ENCODE measurements around the gene CASP6.

The CASP6 gene

DNA sequence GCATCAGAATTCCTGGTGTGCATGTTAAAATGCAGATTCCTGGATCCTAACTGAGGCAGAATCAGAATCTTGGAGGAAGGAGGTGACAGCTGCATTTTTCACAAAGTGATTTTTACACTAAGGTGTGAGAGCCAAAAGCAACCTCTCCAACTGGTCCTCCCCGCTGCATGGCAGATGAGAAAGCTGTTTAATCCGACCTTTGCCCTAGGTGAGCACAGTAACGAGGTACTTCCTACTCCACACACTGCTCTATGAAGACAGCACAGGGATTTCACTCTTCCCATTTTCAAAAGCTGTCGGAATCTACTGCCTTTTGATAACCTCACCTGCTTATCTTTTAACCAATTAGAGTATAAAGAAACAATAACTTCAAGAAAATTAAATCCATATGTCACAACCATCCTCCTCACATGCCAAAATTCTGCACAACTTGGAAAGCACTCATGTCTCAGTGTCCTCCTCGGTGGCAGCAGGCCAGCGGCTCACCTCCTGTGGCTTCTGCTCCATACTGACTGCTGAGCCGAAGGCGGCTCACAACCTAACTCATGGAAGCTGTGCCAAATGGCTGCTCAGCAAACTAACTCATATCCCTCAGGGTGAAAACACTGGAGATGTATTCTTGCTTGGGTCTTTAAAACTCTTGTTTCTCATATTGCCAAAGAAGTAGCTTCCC, 3.6 kb downstream of the CASP6 start:
- Histone ChIP-seq H3K4me3 (ENCODE audit: low read depth, low read length) (no peak overlapping the region), H3K9me3 (ENCODE audit: severe bottlenecking) (no peaks in the 10 kb centered on the region), H3K36me3 (peaks cover 18% of the 10 kb centered on the region), H3K27me3 (ENCODE audit: insufficient read depth, low read depth, severe bottlenecking) (no peaks in the 10 kb centered on the region), H3K27ac (no peak overlapping the region)
- no peak for DNase-seq
- TF ChIP-seq, protein P1, sequence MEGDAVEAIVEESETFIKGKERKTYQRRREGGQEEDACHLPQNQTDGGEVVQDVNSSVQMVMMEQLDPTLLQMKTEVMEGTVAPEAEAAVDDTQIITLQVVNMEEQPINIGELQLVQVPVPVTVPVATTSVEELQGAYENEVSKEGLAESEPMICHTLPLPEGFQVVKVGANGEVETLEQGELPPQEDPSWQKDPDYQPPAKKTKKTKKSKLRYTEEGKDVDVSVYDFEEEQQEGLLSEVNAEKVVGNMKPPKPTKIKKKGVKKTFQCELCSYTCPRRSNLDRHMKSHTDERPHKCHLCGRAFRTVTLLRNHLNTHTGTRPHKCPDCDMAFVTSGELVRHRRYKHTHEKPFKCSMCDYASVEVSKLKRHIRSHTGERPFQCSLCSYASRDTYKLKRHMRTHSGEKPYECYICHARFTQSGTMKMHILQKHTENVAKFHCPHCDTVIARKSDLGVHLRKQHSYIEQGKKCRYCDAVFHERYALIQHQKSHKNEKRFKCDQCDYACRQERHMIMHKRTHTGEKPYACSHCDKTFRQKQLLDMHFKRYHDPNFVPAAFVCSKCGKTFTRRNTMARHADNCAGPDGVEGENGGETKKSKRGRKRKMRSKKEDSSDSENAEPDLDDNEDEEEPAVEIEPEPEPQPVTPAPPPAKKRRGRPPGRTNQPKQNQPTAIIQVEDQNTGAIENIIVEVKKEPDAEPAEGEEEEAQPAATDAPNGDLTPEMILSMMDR (IDR thresholded peaks at IDR 0.05; ENCODE audit: low read depth, low read length), result no peak

DNA sequence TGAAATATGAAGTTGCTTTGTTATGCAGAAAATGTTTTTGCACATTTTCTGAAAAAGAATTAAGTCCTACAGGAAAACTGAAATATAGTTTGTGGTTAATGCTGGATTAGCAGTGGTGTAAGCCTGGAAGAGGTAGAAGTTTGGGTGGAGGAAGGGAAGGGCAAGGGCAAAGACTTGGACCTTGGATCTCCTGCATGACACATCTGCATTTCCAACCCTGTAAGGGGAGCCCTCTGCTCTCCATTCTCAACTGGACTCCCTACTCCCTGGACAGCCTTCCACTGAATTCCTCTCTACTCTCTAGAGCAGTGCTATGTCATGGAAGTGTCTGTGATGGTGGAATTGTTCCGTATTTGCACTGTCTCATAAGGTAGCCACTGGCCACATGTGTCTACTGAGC, 4.6 kb downstream of the CASP6 start:
- Histone ChIP-seq H3K27me3 (ENCODE audit: insufficient read depth, low read depth, severe bottlenecking) (no peaks in the 10 kb centered on the region), H3K36me3 (peaks cover 26% of the 10 kb centered on the region), H3K9me3 (ENCODE audit: severe bottlenecking) (no peaks in the 10 kb centered on the region), H3K4me3 (ENCODE audit: low read depth, low read length) (no peak overlapping the region), H3K27ac (no peak overlapping the region)
- DNase-seq, result no peak
- TF ChIP-seq, protein P1 (IDR thresholded peaks at IDR 0.05; ENCODE audit: low read depth, low read length), result no peak

DNA sequence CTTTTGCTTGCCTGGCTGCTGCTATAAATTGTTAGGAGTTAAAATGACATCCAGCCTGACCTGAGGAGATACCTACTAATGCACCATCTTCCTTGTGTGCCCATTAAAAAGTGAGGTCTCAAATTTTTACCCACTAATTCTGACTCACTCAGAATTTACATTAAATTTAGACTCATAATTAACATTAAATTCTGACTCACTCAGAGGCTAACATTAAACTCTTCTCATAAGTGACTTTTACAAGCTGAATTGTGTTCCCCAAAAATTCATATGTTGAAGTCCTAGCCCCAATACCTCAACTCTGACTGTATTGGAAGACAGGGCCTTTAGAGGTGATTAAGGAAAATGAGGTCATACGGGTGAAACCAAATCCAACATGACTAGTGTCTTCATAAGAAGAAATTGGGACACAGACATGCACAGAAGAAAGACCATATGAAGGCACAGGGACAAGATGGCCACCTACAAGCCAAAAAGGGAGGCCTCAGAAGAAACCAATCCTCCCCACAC, 11.8 kb downstream of the CASP6 start:
- Histone ChIP-seq H3K4me3 (ENCODE audit: low read depth, low read length) (no peak overlapping the region), H3K9me3 (ENCODE audit: severe bottlenecking) (no peaks in the 10 kb centered on the region), H3K27me3 (ENCODE audit: insufficient read depth, low read depth, severe bottlenecking) (no peaks in the 10 kb centered on the region), H3K36me3 (peaks cover 49% of the 10 kb centered on the region), H3K27ac (no peak overlapping the region)
- TF ChIP-seq, protein P1 (IDR thresholded peaks at IDR 0.05; ENCODE audit: low read depth, low read length), result no peak
- DNase-seq, result no peak

DNA sequence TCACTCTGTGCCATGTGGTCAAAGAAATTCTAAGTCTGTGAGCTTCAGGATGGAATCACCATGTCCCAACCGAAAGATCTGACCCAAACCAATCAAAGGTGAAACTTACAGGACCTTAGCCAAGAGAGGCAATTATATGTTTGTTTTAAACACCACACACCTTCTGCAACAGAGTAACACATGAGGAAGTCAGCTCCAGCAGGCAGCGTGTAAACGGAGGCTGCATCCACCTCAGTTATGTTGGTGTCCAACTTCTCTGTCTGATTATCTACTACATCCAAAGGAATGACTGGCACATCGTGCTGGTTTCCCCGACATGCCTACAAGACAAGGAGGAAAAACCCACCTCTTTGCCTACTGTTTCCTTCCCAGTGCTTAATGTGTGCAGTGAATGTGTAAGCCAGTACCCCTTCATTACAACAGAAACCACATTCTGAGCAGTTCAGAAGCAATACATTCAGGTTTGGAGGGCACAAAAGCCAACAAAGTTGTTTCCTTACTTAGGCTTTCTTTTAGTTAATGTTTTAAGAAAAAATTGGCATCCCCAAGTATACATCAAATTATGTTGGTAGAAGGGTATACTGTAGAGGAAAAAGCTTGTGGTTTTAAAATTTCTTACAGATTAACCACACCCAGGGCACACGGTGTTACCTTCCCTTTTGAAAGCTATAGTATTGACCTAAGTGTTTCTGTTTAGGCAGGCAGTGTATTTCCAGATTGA, 12.4 kb downstream of the CASP6 start:
- TF ChIP-seq, protein P1 (IDR thresholded peaks at IDR 0.05; ENCODE audit: low read depth, low read length), result no peak
- no peaks in the 10 kb centered on the region for H3K9me3 ChIP-seq (ENCODE audit: severe bottlenecking)
- no peak for DNase-seq
- H3K27me3 ChIP-seq (ENCODE audit: insufficient read depth, low read depth, severe bottlenecking), result no peaks in the 10 kb centered on the region
- peaks cover 44% of the 10 kb centered on the region for H3K36me3 ChIP-seq
- no peak overlapping the region for H3K4me3 ChIP-seq (ENCODE audit: low read depth, low read length)
- H3K27ac ChIP-seq, result no peak overlapping the region

DNA sequence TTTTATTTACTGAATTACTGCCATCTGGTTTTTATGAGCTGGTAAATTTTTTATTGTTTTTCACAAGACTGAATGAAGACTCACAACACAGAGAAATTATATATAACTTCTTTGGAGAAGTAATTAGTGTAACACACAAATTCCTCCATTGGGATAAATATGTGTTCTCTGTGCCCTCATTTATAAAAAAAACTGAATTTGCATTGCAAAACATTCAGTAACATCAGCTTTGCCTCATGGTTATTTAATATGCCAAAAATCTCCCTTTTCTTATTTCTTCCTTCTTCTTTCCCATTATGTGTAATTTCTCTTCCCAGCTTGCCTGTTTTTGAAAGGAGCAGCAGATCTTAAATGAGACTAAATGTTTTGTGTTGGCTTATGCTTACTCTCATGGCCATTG, 18.5 kb downstream of the CASP6 start:
- Histone ChIP-seq H3K9me3 (ENCODE audit: severe bottlenecking) (no peaks in the 10 kb centered on the region), H3K4me3 (ENCODE audit: low read depth, low read length) (no peak overlapping the region), H3K27me3 (ENCODE audit: insufficient read depth, low read depth, severe bottlenecking) (no peaks in the 10 kb centered on the region), H3K27ac (no peak overlapping the region), H3K36me3 (peaks cover 4% of the 10 kb centered on the region)
- TF ChIP-seq, protein P1 (IDR thresholded peaks at IDR 0.05; ENCODE audit: low read depth, low read length), result no peak
- DNase-seq, result no peak
